RWPE2 (cell line): ENCODE measurements around the gene KDM4E.
A peak's percentile ranks its signal among the peaks of the same experiment; 100 is the strongest.
"Not testable (repeated sequence)": the region's sequence is repeated elsewhere in the genome, so short reads cannot be mapped to it uniquely, and the experiment has no call there.

ENCODE experiments used
- ATAC-seq: fragments of 200-7000 bp; cut with Tn5 transposase; 3 replicates; pipeline ENCODE4 v1.9.1; 2021; ENCODE audit warnings: low read depth
- DNase-seq: peaks from one replicate; pipeline ENCODE4 v3.0.0-alpha.2; 2020; ENCODE audit warnings: low spot score
- H3K27ac ChIP-seq: fragments of 450-650 bp; 2 replicates; pipeline ENCODE4 v1.5.1; 2017; ENCODE audit warnings: mild to moderate bottlenecking; ENCODE audit not compliant: poor library complexity, severe bottlenecking
- H3K27me3 ChIP-seq: fragments of 250-450 bp; sonication (Bioruptor Pico); 2 replicates; pipeline ENCODE4 v1.5.1; 2021; ENCODE audit warnings: mild to moderate bottlenecking, moderate library complexity; ENCODE audit not compliant: insufficient read depth, poor library complexity, severe bottlenecking
- H3K36me3 ChIP-seq: fragments of 250-450 bp; sonication (Bioruptor Pico); 2 replicates; pipeline ENCODE4 v1.5.1; 2020; ENCODE audit warnings: low read depth, mild to moderate bottlenecking, moderate library complexity
- H3K4me1 ChIP-seq: fragments of 250-450 bp; sonication (Bioruptor Pico); 2 replicates; pipeline ENCODE4 v1.5.1; 2021; ENCODE audit warnings: mild to moderate bottlenecking, moderate library complexity; ENCODE audit not compliant: insufficient read depth, poor library complexity, severe bottlenecking
- H3K4me3 ChIP-seq: fragments of 250-450 bp; sonication (Bioruptor Pico); 2 replicates; pipeline ENCODE4 v1.5.1; 2021; ENCODE audit warnings: mild to moderate bottlenecking, moderate library complexity; ENCODE audit not compliant: severe bottlenecking
- H3K9me3 ChIP-seq: fragments of 250-450 bp; sonication (Bioruptor Pico); 2 replicates; pipeline ENCODE4 v1.5.1; 2021; ENCODE audit warnings: mild to moderate bottlenecking, moderate library complexity; ENCODE audit not compliant: severe bottlenecking
- CTCF ChIP-seq: fragments of 450-650 bp; IDR thresholded peaks from one replicate; pipeline ENCODE4 v1.5.1; 2017; ENCODE audit warnings: mild to moderate bottlenecking, moderate library complexity; ENCODE audit not compliant: poor library complexity, severe bottlenecking

KDM4E gene

GRCh38 chr11:95035316-95035715, 10.3 kb downstream of the KDM4E start:
- Histone ChIP-seq H3K4me1 (peaks cover 5% of the 10 kb centered on the region), H3K27ac (no peak overlapping the region), H3K36me3 (no peaks in the 10 kb centered on the region), H3K9me3 (no peaks in the 10 kb centered on the region), H3K4me3 (no peak overlapping the region), H3K27me3 (no peaks in the 10 kb centered on the region)
- peak; percentile 77 for ATAC-seq
- no peak for TF ChIP-seq CTCF
- DNase-seq = no peak

- DNase-seq, ATAC-seq, H3K36me3 ChIP-seq, H3K9me3 ChIP-seq, H3K27me3 ChIP-seq, H3K4me3 ChIP-seq, H3K4me1 ChIP-seq, H3K27ac ChIP-seq: not testable (repeated sequence)
Observed at GRCh38 chr11:95037356-95038035, 12.4 kb downstream of the KDM4E start.

- no peak for ATAC-seq
- no peaks in the 10 kb centered on the region for H3K4me1 ChIP-seq
Observed at GRCh38 chr11:95042239-95042638, 17.2 kb downstream of the KDM4E start.

GRCh38 chr11:95042906-95043305, 17.8 kb downstream of the KDM4E start:
- no peak for TF ChIP-seq CTCF
- H3K36me3 ChIP-seq = no peaks in the 10 kb centered on the region
- ATAC-seq = no peak; the same call in 2 of the 3 replicates
- no peaks in the 10 kb centered on the region for H3K9me3 ChIP-seq
- no peak overlapping the region for H3K4me3 ChIP-seq
- peaks cover 2% of the 10 kb centered on the region for H3K27me3 ChIP-seq
- no peaks in the 10 kb centered on the region for H3K4me1 ChIP-seq
- no peak for DNase-seq
- H3K27ac ChIP-seq = no peak overlapping the region

More at GRCh38 chr11:95042239-95042638, 17.2 kb downstream of the KDM4E start:
- no peak for DNase-seq
- H3K36me3 ChIP-seq = no peaks in the 10 kb centered on the region
- H3K9me3 ChIP-seq = no peaks in the 10 kb centered on the region
- peaks cover 2% of the 10 kb centered on the region for H3K27me3 ChIP-seq
- H3K4me3 ChIP-seq = no peak overlapping the region
- TF ChIP-seq CTCF = no peak
- H3K27ac ChIP-seq = no peak overlapping the region

- Histone ChIP-seq H3K27ac (no peak overlapping the region), H3K36me3 (no peaks in the 10 kb centered on the region), H3K4me1 (no peaks in the 10 kb centered on the region), H3K27me3 (peaks cover 2% of the 10 kb centered on the region), H3K9me3 (no peaks in the 10 kb centered on the region), H3K4me3 (no peak overlapping the region)
- no peak for TF ChIP-seq CTCF
- DNase-seq (no peak), ATAC-seq (no peak)
Observed at GRCh38 chr11:95044010-95044409, 19.0 kb downstream of the KDM4E start.
